ENCODE results near the gene PNPLA8.

DNA sequence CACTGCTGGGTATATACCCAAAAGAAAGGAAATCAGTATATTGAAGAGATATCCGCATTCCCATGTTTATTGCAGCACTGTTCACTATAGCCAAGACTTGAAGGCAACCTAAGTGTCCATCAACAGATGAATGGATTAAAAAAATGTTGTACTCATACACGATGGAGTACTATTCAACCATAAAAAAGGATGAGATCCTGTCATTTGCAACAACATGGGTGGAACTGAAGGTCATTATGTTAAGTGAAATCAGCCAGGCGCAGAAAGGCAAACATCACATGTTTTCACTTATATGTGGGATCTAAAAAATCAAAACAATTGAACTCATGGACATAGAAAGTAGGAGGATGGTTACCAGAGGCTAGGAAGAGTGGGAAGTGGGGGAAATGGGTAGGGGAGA lies 89.0 kb downstream of the PNPLA8 start:
- TF ChIP-seq POLR2A (IDR thresholded peaks at IDR 0.05): no peak
- TF ChIP-seq, protein P1, sequence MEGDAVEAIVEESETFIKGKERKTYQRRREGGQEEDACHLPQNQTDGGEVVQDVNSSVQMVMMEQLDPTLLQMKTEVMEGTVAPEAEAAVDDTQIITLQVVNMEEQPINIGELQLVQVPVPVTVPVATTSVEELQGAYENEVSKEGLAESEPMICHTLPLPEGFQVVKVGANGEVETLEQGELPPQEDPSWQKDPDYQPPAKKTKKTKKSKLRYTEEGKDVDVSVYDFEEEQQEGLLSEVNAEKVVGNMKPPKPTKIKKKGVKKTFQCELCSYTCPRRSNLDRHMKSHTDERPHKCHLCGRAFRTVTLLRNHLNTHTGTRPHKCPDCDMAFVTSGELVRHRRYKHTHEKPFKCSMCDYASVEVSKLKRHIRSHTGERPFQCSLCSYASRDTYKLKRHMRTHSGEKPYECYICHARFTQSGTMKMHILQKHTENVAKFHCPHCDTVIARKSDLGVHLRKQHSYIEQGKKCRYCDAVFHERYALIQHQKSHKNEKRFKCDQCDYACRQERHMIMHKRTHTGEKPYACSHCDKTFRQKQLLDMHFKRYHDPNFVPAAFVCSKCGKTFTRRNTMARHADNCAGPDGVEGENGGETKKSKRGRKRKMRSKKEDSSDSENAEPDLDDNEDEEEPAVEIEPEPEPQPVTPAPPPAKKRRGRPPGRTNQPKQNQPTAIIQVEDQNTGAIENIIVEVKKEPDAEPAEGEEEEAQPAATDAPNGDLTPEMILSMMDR (IDR thresholded peaks at IDR 0.05): no peak

Measured in body of pancreas (tissue), 4 donors.